ENCODE data around the gene ARHGAP25.

- TF ChIP-seq CTCF (IDR thresholded peaks at IDR 0.05) = no peak
- TF ChIP-seq EZH2 (IDR thresholded peaks at IDR 0.05) = no peak
These were observed 19.7 kb upstream of the ARHGAP25 start for GRCh38 chr2:68714866-68715265.
